Osteoblast (primary cell): ENCODE results near the gene LY6G6D. TPM values are rescaled to one million over a fixed set of nuclear protein-coding genes. Genes with fewer than 3 reads are reported as not detected.

Experiments used
- DNase-seq: peaks from one replicate; pipeline ENCODE4 v3.0.0; 2011; ENCODE audit warnings: low spot score, mixed read lengths; ENCODE audit not compliant: insufficient read length; ENCODE audit errors: missing footprints
- H2AFZ ChIP-seq: 2 replicates; pipeline ENCODE4 v1.6.0; 2011; ENCODE audit warnings: mild to moderate bottlenecking, low read length
- H3K27ac ChIP-seq: 2 replicates; pipeline ENCODE4 v1.5.1; 2011; ENCODE audit warnings: mild to moderate bottlenecking, low read depth, low read length, moderate library complexity
- H3K27me3 ChIP-seq: 2 replicates; pipeline ENCODE4 v1.6.0; 2012; ENCODE audit warnings: mild to moderate bottlenecking, control low read depth, inconsistent platforms, low read length, moderate library complexity; ENCODE audit not compliant: insufficient read depth
- H3K36me3 ChIP-seq: 2 replicates; pipeline ENCODE4 v1.5.1; 2011; ENCODE audit warnings: mild to moderate bottlenecking, low read length, control low read depth, moderate library complexity; ENCODE audit not compliant: insufficient read depth
- H3K4me1 ChIP-seq: 2 replicates; pipeline ENCODE4 v1.5.1; 2011; ENCODE audit warnings: mild to moderate bottlenecking, low read length, control low read depth, moderate library complexity; ENCODE audit not compliant: insufficient read depth
- H3K4me2 ChIP-seq: 2 replicates; pipeline ENCODE4 v1.6.0; 2011; ENCODE audit warnings: mild to moderate bottlenecking, low read length; ENCODE audit not compliant: insufficient read depth
- H3K4me3 ChIP-seq: fragments of 200-600 bp; sonication (generic); 3 replicates; pipeline ENCODE4 v1.5.1; 2012; ENCODE audit warnings: mild to moderate bottlenecking, low read length, inconsistent platforms; ENCODE audit not compliant: insufficient read depth
- H3K79me2 ChIP-seq: 2 replicates; pipeline ENCODE4 v1.6.0; 2012; ENCODE audit warnings: mild to moderate bottlenecking, low read length, control low read depth, inconsistent platforms; ENCODE audit not compliant: insufficient read depth
- H3K9me3 ChIP-seq: 2 replicates; pipeline ENCODE4 v1.5.1; 2011; ENCODE audit warnings: low read depth, low read length, control low read depth
- H4K20me1 ChIP-seq: 2 replicates; pipeline ENCODE4 v1.6.0; 2012; ENCODE audit warnings: mild to moderate bottlenecking, low read length, control low read depth; ENCODE audit not compliant: insufficient read depth
- total RNA-seq: library from RNA; depleted of rRNA; stranded (reverse); fragments of >200 nt; gene quantifications from 2 replicates; pipeline ENCODE4 v1.2.3, GENCODE V29; 2012
- TF ChIP-seq, protein P1 (sequence below): IDR thresholded peaks from 2 replicates; pipeline ENCODE4 v1.5.1; 2011; ENCODE audit warnings: mild to moderate bottlenecking, low read depth, low read length, moderate library complexity; ENCODE audit errors: extremely low read depth

LY6G6D gene
- total RNA-seq, 1 donor = not detected

DNA sequence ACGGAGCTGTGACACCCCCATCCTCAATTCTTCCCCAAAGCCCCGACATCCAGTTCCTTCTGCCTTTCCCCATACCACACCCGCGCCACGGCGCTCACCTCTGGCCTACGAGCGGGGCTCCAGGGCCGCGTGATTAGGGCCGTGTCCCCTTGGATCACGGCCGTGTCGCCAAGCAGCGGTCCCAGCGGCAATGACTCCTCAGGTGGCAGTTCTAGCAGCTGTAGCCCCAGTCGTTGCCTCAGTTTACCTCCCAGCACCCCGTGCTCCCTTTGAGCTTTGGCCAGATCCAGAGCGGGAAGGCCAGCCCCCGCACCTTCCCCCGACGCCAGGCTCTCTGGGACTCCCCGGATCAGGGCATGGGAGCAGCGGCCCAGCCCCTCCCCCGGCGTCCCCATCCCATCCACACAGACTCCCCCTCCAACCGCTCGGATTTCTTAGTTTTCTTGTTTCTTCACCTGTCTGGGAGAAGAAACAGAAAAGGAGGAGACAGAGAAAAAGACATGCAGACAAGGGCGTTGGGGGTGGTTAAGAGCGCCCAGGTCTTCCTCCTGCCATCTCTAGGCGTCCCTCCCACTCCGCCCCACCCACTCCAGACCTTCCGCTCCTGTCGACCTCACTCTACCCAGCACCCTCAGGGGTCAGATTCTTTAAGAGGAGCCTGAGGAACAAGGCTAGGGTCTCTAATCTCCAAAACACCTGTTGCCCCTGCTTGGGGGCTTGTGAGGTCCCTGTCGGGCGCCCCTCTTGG lies 13.8 kb downstream of the LY6G6D start, which contains the start of gene DDAH2:
Gene DDAH2 (minus strand): TSS at position 533 of the 748 bp plus-strand sequence. CDS start 138 bp downstream, at position 395.
- Histone ChIP-seq H3K4me1 (peaks cover 18% of the 10 kb centered on the region), H3K27me3 (no peaks in the 10 kb centered on the region), H3K9me3 (no peaks in the 10 kb centered on the region), H3K4me3 (peak within 1 kb of the TSS; percentile 92), H3K36me3 (peaks cover 50% of the 10 kb centered on the region), H2AFZ (peak within 1 kb of the TSS; percentile 82), H3K79me2 (peaks cover 23% of the 10 kb centered on the region), H3K27ac (peak within 1 kb of the TSS; percentile 87), H3K4me2 (peak within 1 kb of the TSS; percentile 91), H4K20me1 (peaks cover 18% of the 10 kb centered on the region)
- peak; percentile 91 for DNase-seq
- TF ChIP-seq, protein P1, sequence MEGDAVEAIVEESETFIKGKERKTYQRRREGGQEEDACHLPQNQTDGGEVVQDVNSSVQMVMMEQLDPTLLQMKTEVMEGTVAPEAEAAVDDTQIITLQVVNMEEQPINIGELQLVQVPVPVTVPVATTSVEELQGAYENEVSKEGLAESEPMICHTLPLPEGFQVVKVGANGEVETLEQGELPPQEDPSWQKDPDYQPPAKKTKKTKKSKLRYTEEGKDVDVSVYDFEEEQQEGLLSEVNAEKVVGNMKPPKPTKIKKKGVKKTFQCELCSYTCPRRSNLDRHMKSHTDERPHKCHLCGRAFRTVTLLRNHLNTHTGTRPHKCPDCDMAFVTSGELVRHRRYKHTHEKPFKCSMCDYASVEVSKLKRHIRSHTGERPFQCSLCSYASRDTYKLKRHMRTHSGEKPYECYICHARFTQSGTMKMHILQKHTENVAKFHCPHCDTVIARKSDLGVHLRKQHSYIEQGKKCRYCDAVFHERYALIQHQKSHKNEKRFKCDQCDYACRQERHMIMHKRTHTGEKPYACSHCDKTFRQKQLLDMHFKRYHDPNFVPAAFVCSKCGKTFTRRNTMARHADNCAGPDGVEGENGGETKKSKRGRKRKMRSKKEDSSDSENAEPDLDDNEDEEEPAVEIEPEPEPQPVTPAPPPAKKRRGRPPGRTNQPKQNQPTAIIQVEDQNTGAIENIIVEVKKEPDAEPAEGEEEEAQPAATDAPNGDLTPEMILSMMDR = peak; percentile 64

DNA sequence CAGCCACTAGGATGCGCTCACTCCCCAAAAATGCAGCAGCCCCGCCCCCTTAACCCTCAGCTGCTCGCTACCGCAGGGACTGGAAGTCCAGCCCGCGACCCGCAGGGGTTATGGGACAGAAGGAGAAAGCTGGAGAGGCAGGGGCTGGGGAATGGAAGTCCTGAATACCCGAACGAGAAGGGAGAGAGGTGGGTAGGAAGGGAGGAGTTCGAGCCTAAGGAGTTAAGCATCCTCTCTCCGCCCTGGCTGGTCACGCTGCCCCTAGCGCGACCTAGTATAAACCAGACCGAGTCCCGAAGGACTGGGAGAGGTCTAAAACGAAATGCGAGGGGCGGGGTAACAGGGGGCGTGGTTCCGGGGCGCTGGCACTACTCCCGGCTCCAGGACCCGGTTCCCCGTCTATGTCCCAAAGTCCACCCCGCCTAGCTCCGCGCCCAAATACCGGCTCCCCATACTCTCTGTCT lies 14.4 kb downstream of the LY6G6D start:
- peak; percentile 99 for DNase-seq
- H3K4me3 ChIP-seq = peak overlapping the region; percentile 92
- peaks cover 29% of the 10 kb centered on the region for H3K79me2 ChIP-seq
- peaks cover 56% of the 10 kb centered on the region for H3K36me3 ChIP-seq
- H3K4me1 ChIP-seq = peaks cover 24% of the 10 kb centered on the region
- no peaks in the 10 kb centered on the region for H3K9me3 ChIP-seq
- H3K27ac ChIP-seq = peak overlapping the region; percentile 87
- H2AFZ ChIP-seq = peak overlapping the region; percentile 82
- H3K27me3 ChIP-seq = no peaks in the 10 kb centered on the region
- peak overlapping the region; percentile 91 for H3K4me2 ChIP-seq
- peaks cover 24% of the 10 kb centered on the region for H4K20me1 ChIP-seq
- TF ChIP-seq, protein P1 = no peak

DNA sequence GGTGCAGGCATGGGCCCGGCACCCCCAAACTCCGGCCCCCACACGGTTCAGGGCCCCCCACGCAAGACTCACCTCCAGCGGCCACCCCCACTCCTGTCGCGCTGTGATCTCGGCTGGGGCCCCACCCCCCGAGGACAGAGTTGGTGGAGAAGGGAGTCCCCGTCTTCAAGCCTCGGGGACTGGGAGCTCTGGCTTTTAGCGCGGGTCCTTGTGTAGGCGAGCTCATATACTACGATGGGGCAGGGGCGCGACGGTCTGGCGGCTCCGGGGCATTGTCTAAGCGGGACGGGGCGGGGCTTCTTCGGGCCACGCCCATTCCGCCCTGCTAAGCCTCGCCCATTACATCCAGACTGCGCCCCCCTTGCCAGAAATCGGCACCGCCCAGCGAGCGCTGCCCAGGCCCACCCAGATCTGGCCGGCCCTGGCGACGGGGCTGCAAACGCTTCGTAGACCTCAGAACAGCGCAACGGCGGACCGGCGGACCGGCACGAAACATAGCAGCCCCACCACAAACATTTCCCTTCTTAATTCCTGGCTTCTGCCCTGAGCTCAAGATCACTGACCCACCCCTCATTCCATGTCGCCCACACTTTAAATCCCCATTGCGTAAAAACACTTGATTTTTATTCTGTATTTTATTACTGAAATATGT lies 15.0 kb downstream of the LY6G6D start:
- H2AFZ ChIP-seq = peak overlapping the region; percentile 65
- H3K4me1 ChIP-seq = peaks cover 27% of the 10 kb centered on the region
- peaks cover 28% of the 10 kb centered on the region for H4K20me1 ChIP-seq
- peak overlapping the region; percentile 92 for H3K4me3 ChIP-seq
- TF ChIP-seq, protein P1 = no peak
- peak overlapping the region; percentile 91 for H3K4me2 ChIP-seq
- H3K9me3 ChIP-seq = no peaks in the 10 kb centered on the region
- peaks cover 34% of the 10 kb centered on the region for H3K79me2 ChIP-seq
- no peaks in the 10 kb centered on the region for H3K27me3 ChIP-seq
- peak overlapping the region; percentile 87 for H3K27ac ChIP-seq
- peak; percentile 97 for DNase-seq
- peaks cover 56% of the 10 kb centered on the region for H3K36me3 ChIP-seq

DNA sequence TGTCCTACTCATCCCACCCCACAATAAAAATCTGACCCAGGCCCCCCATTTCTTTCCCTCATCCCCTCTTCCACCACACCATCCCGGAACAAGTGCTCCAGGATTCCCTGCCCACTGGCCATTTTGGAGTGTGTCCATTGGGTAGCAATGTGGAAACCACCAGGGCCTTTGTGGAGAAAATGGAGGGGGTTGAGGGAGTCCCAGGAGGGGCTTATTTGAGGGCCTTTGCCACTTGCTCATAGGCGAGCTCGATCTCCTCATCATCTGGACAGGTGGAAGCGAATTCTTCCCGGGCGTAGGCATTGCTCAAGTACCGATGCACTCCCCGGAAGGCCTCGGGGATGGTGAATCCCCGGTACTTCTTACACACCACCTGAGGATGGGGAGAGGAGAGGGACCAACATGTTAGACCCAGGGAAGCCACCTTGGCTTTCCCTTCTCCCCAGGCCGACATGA lies 15.5 kb downstream of the LY6G6D start:
- Histone ChIP-seq H3K4me1 (peaks cover 27% of the 10 kb centered on the region), H3K27me3 (no peaks in the 10 kb centered on the region), H3K9me3 (no peaks in the 10 kb centered on the region), H3K36me3 (peaks cover 56% of the 10 kb centered on the region), H3K79me2 (peaks cover 40% of the 10 kb centered on the region), H3K4me3 (peak overlapping the region; percentile 92), H4K20me1 (peaks cover 28% of the 10 kb centered on the region), H3K27ac (peak overlapping the region; percentile 87), H2AFZ (no peak overlapping the region), H3K4me2 (peak overlapping the region; percentile 91)
- TF ChIP-seq, protein P1 = no peak
- peak; percentile 52 for DNase-seq
